ENCODE data around the gene PELO. TPM values are rescaled to one million over a fixed set of nuclear protein-coding genes. Genes with fewer than 3 reads are reported as not detected.
A peak's percentile ranks its signal among the peaks of the same experiment; 100 is the strongest.

PELO gene
- total RNA-seq, 5 donors from 2014 or later (not counting 1 experiment from before 2014, with no cell fraction given), result 7.3 to 18.2 (median 13.8) TPM

DNA sequence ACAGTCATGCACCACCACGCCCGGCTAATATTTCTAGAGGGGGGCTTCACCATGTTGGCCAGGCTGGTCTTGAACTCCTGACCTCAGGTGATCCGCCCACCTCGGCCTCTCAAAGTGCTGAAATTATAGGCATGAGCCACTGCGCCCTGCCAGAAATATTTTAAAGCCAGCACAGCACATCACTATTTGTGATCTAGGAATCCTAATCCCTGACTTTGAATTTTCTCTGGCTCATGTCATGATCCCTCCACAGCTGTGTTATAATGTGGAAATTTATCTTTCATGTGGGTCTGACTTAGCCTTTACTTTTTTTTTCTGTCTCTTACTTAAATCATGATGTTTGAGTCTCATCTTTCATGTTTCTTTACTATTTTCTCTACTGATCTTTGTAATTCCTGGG, 18.7 kb upstream of the PELO start:
- H3K27ac Mint-ChIP-seq, result no peak overlapping the region
- peaks cover 28 to 42% (median 31%) of the 10 kb centered on the region in 3 donors for H3K4me1 Mint-ChIP-seq
- H3K4me3 Mint-ChIP-seq, result no peak overlapping the region
- Histone ChIP-seq H3K27ac (ENCODE audit: low read length) (no peak overlapping the region), H3K4me1 (ENCODE audit: control insufficient read depth in 1 of 2, extremely low read depth in 1 of 2, insufficient read depth in 2 of 2, low read length in 2 of 2) (peaks cover 3 to 29% of the 10 kb centered on the region in 2 experiments), H3K36me3 (ENCODE audit: control insufficient read depth in 2 of 2, extremely low read depth in 1 of 2, insufficient read depth in 1 of 2, low read length in 1 of 2) (no peaks in the 10 kb centered on the region), H3K27me3 (replicated peaks in 1 of 2; ENCODE audit: control insufficient read depth in 2 of 2, extremely low read depth in 1 of 2, insufficient read depth in 2 of 2, low read length in 1 of 2) (no peaks in the 10 kb centered on the region), H3K4me3 (ENCODE audit: control insufficient read depth in 1 of 2, extremely low read depth in 1 of 2, low read length in 1 of 2) (no peak overlapping the region), H3K9me3 (no peaks in the 10 kb centered on the region)
- no peaks in the 10 kb centered on the region for H3K9me3 Mint-ChIP-seq
- ATAC-seq (replicated peaks in 1 of 4) (no peak), DNase-seq (no peak)
- no peaks in the 10 kb centered on the region for H3K27me3 Mint-ChIP-seq
- POLR2A ChIA-PET, result no interaction called here
- H3K36me3 Mint-ChIP-seq, result peaks cover 2% of the 10 kb centered on the region
- WGBS (ENCODE audit: insufficient coverage), result no CpG with 5 or more reads among the region's 5 CpGs
- CTCF ChIA-PET, result no interaction called here

DNA sequence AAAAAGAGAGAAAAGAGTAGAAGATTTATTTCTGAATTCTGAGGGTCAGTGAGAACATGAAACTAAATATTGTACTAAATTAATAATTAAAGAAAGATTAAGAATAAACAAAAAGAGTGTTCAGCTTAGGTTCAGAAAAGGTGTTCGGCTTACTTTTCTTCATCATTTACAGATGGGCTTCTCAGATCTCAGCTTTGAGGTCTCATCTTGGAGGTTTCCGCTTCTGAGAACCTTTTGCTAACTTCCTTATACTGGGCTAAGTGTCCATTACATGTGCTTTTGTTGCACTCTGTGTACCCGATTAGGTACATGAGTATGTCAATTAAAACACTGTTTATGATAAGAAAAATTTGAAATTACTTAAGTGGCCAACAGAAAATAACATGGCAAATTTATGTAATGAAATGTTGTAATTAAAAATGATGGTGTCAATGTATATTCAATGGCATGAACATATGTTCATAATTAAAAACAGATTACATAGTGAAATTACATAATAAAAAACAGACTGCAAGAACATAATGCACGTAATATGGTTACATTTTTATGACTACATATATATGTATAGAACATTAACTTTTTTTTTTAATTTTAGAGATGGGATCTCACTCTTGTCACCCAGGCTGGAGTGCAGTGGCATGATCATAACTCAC, 17.3 kb upstream of the PELO start:
- no peak for ATAC-seq (replicated peaks in 1 of 4)
- peak overlapping the region in 1 of 3 donors; percentile 42 for H3K4me3 Mint-ChIP-seq
- H3K4me1 Mint-ChIP-seq, result peaks cover 36 to 53% (median 40%) of the 10 kb centered on the region in 3 donors

DNA sequence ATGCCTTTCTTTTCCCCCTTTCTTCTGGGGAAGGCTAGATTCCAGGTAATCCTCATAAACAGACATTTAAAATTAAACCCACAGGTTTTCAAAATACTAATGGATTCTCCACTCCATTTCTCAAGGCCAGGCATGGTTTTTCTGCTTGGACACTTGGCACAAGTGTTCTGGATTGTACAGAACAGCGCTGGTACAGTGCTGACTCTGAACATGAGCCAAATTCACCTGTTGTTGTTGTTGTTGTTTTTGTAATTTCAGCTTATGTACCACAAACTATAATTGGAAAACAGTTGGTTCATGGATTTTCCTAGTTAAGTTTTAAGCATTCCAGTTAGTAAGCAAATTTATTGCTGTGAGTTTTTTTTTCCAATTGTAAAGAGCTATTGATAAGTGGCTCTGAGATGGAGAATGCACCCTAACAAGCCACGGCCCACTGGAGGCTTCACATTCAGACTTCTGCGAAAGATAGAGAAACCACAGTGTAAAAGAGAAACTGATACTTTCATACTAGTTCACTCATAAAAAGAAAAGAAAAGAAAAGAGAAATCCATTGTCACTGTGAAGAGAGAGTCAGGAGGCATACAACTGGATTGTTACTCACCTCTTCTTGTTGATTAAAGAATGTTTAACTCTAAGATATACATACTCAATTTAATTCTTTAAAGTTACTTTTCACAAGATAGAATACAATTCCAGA, 16.2 kb upstream of the PELO start:
- no peaks in the 10 kb centered on the region for H3K27me3 Mint-ChIP-seq
- ATAC-seq (replicated peaks in 1 of 4) (peak; percentile 47 to 63 (median 54)), DNase-seq (peak in 10 of 35 experiments; percentile 1 to 47 (median 9))
- H3K4me3 ChIP-seq (ENCODE audit: control insufficient read depth in 1 of 2, extremely low read depth in 1 of 2, low read length in 1 of 2), result no peak overlapping the region
- WGBS (ENCODE audit: insufficient coverage), result no CpG with 5 or more reads among the region's 3 CpGs
- H3K27ac ChIP-seq (ENCODE audit: low read length), result peak overlapping the region; percentile 49
- H3K4me1 Mint-ChIP-seq, result peaks cover 46 to 62% (median 50%) of the 10 kb centered on the region in 3 donors
- peaks cover 0 to 4% (median 0%) of the 10 kb centered on the region in 3 donors for H3K9me3 Mint-ChIP-seq
- CTCF ChIA-PET, result no interaction called here
- H3K36me3 ChIP-seq (ENCODE audit: control insufficient read depth in 2 of 2, extremely low read depth in 1 of 2, insufficient read depth in 1 of 2, low read length in 1 of 2), result no peaks in the 10 kb centered on the region
- H3K36me3 Mint-ChIP-seq, result no peaks in the 10 kb centered on the region
- H3K27ac Mint-ChIP-seq, result peak overlapping the region; percentile 73 to 81
- H3K4me3 Mint-ChIP-seq, result peak overlapping the region; percentile 13 to 34 (median 26)
- no peaks in the 10 kb centered on the region for H3K27me3 ChIP-seq (replicated peaks in 1 of 2; ENCODE audit: control insufficient read depth in 2 of 2, extremely low read depth in 1 of 2, insufficient read depth in 2 of 2, low read length in 1 of 2)
- no peaks in the 10 kb centered on the region for H3K9me3 ChIP-seq
- POLR2A ChIA-PET, result interaction anchor here in 1 of 2 donors (0.5 kb wide), 1 partner anchor 17 kb away, joined by 3 read pairs; no protein-coding TSS in a partner anchor
- peaks cover 17 to 44% of the 10 kb centered on the region in 2 experiments for H3K4me1 ChIP-seq (ENCODE audit: control insufficient read depth in 1 of 2, extremely low read depth in 1 of 2, insufficient read depth in 2 of 2, low read length in 2 of 2)

More for the DNA sequence above, 17.3 kb upstream of the PELO start:
- no peaks in the 10 kb centered on the region for H3K9me3 ChIP-seq
- Mint-ChIP-seq H3K36me3 (peaks cover 2% of the 10 kb centered on the region), H3K27ac (no peak overlapping the region), H3K27me3 (no peaks in the 10 kb centered on the region), H3K9me3 (no peaks in the 10 kb centered on the region)
- no peak for DNase-seq
- H3K36me3 ChIP-seq (ENCODE audit: control insufficient read depth in 2 of 2, extremely low read depth in 1 of 2, insufficient read depth in 1 of 2, low read length in 1 of 2), result no peaks in the 10 kb centered on the region
- H3K4me3 ChIP-seq (ENCODE audit: control insufficient read depth in 1 of 2, extremely low read depth in 1 of 2, low read length in 1 of 2), result no peak overlapping the region
- H3K27ac ChIP-seq (ENCODE audit: low read length), result no peak overlapping the region
- POLR2A ChIA-PET, result no interaction called here
- CTCF ChIA-PET, result no interaction called here
- H3K27me3 ChIP-seq (replicated peaks in 1 of 2; ENCODE audit: control insufficient read depth in 2 of 2, extremely low read depth in 1 of 2, insufficient read depth in 2 of 2, low read length in 1 of 2), result no peaks in the 10 kb centered on the region
- no CpG with 5 or more reads among the region's 4 CpGs for WGBS (ENCODE audit: insufficient coverage)
- H3K4me1 ChIP-seq (ENCODE audit: control insufficient read depth in 1 of 2, extremely low read depth in 1 of 2, insufficient read depth in 2 of 2, low read length in 2 of 2), result peaks cover 9 to 34% of the 10 kb centered on the region in 2 experiments

- H3K9me3 Mint-ChIP-seq, result peaks cover 0 to 4% (median 0%) of the 10 kb centered on the region in 3 donors
- ChIA-PET POLR2A (interaction anchor here in 1 of 2 donors (0.7 kb wide), 1 partner anchor 80 kb away, joined by 4 read pairs; no protein-coding TSS in a partner anchor), CTCF (no interaction called here)
- Histone ChIP-seq H3K9me3 (no peaks in the 10 kb centered on the region), H3K27me3 (replicated peaks in 1 of 2; ENCODE audit: control insufficient read depth in 2 of 2, extremely low read depth in 1 of 2, insufficient read depth in 2 of 2, low read length in 1 of 2) (no peaks in the 10 kb centered on the region), H3K4me3 (ENCODE audit: control insufficient read depth in 1 of 2, extremely low read depth in 1 of 2, low read length in 1 of 2) (no peak overlapping the region), H3K27ac (ENCODE audit: low read length) (no peak overlapping the region), H3K36me3 (ENCODE audit: control insufficient read depth in 2 of 2, extremely low read depth in 1 of 2, insufficient read depth in 1 of 2, low read length in 1 of 2) (no peaks in the 10 kb centered on the region), H3K4me1 (ENCODE audit: control insufficient read depth in 1 of 2, extremely low read depth in 1 of 2, insufficient read depth in 2 of 2, low read length in 2 of 2) (peaks cover 17 to 52% of the 10 kb centered on the region in 2 experiments)
- ATAC-seq (replicated peaks in 1 of 4) (no peak), DNase-seq (no peak)
- no peaks in the 10 kb centered on the region for H3K27me3 Mint-ChIP-seq
- no peaks in the 10 kb centered on the region for H3K36me3 Mint-ChIP-seq
- H3K4me1 Mint-ChIP-seq, result peaks cover 51 to 66% (median 51%) of the 10 kb centered on the region in 3 donors
- H3K27ac Mint-ChIP-seq, result peak overlapping the region; percentile 73 to 81
- peak overlapping the region in 1 of 3 donors; percentile 26 for H3K4me3 Mint-ChIP-seq
Observed at GRCh38 chr5:52772668-52773067, 15.0 kb upstream of the PELO start.

DNA sequence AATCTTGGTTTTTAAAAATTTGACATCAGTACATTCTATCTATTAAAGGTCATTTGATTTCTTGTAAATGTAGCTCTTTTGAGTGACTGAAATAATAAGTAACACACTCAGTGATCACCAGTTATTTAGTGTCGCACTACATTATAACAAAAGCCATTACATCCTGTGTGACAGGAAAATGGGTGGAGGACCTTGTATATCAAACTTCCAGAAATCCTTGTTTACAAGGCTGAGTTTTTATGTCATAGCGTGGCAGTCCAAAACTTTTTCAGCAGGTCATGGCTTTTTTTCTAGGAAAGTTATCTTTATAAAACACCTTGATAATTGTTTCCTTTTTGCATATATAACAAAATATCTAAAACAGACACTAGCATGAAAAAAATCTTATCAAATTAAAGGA, 14.4 kb upstream of the PELO start:
- WGBS (ENCODE audit: insufficient coverage), result no CpG with 5 or more reads among the region's 2 CpGs
- peaks cover 51 to 63% (median 51%) of the 10 kb centered on the region in 3 donors for H3K4me1 Mint-ChIP-seq
- Histone ChIP-seq H3K27ac (ENCODE audit: low read length) (no peak overlapping the region), H3K4me3 (ENCODE audit: control insufficient read depth in 1 of 2, extremely low read depth in 1 of 2, low read length in 1 of 2) (no peak overlapping the region), H3K36me3 (ENCODE audit: control insufficient read depth in 2 of 2, extremely low read depth in 1 of 2, insufficient read depth in 1 of 2, low read length in 1 of 2) (no peaks in the 10 kb centered on the region), H3K4me1 (ENCODE audit: control insufficient read depth in 1 of 2, extremely low read depth in 1 of 2, insufficient read depth in 2 of 2, low read length in 2 of 2) (peaks cover 17 to 52% of the 10 kb centered on the region in 2 experiments), H3K9me3 (no peaks in the 10 kb centered on the region), H3K27me3 (replicated peaks in 1 of 2; ENCODE audit: control insufficient read depth in 2 of 2, extremely low read depth in 1 of 2, insufficient read depth in 2 of 2, low read length in 1 of 2) (no peaks in the 10 kb centered on the region)
- peaks cover 0 to 4% (median 0%) of the 10 kb centered on the region in 3 donors for H3K9me3 Mint-ChIP-seq
- ATAC-seq (replicated peaks in 1 of 4) (no peak), DNase-seq (no peak)
- ChIA-PET POLR2A (interaction anchor here in 1 of 2 donors (0.7 kb wide), 1 partner anchor 81 kb away, joined by 4 read pairs; no protein-coding TSS in a partner anchor), CTCF (interaction anchor here in 1 of 2 donors (1.5 kb wide), 1 partner anchor 80 kb away, joined by 5 read pairs; no protein-coding TSS in a partner anchor)
- H3K27ac Mint-ChIP-seq, result peak overlapping the region in 1 of 2 donors; percentile 7
- peak overlapping the region in 1 of 3 donors; percentile 26 for H3K4me3 Mint-ChIP-seq
- no peaks in the 10 kb centered on the region for H3K27me3 Mint-ChIP-seq
- H3K36me3 Mint-ChIP-seq, result no peaks in the 10 kb centered on the region

GRCh38 chr5:52774005-52774410, 13.7 kb upstream of the PELO start:
- H3K4me1 ChIP-seq (ENCODE audit: control insufficient read depth in 1 of 2, extremely low read depth in 1 of 2, insufficient read depth in 2 of 2, low read length in 2 of 2), result peaks cover 17 to 52% of the 10 kb centered on the region in 2 experiments
- no peaks in the 10 kb centered on the region for H3K36me3 ChIP-seq (ENCODE audit: control insufficient read depth in 2 of 2, extremely low read depth in 1 of 2, insufficient read depth in 1 of 2, low read length in 1 of 2)
- Mint-ChIP-seq H3K9me3 (peaks cover 0 to 4% (median 0%) of the 10 kb centered on the region in 3 donors), H3K27me3 (no peaks in the 10 kb centered on the region), H3K36me3 (no peaks in the 10 kb centered on the region), H3K4me1 (peaks cover 49 to 60% (median 51%) of the 10 kb centered on the region in 3 donors), H3K4me3 (peak overlapping the region; percentile 21 to 65 (median 45)), H3K27ac (peak overlapping the region; percentile 82 to 85)
- DNase-seq, result no peak
- POLR2A ChIA-PET, result no interaction called here
- no peaks in the 10 kb centered on the region for H3K9me3 ChIP-seq
- 49% methylated on average over 4 of the region's 5 CpGs for WGBS (ENCODE audit: insufficient coverage)
- peak overlapping the region; percentile 21 for H3K27ac ChIP-seq (ENCODE audit: low read length)
- CTCF ChIA-PET, result interaction anchor here in 1 of 2 donors (1.5 kb wide), 1 partner anchor 81 kb away, joined by 5 read pairs; no protein-coding TSS in a partner anchor
- H3K4me3 ChIP-seq (ENCODE audit: control insufficient read depth in 1 of 2, extremely low read depth in 1 of 2, low read length in 1 of 2), result no peak overlapping the region
- H3K27me3 ChIP-seq (replicated peaks in 1 of 2; ENCODE audit: control insufficient read depth in 2 of 2, extremely low read depth in 1 of 2, insufficient read depth in 2 of 2, low read length in 1 of 2), result no peaks in the 10 kb centered on the region
- peak in 1 of 4 experiments; percentile 67 for ATAC-seq (replicated peaks in 1 of 4)

All from T-cell (primary cell).